Upper lobe of right lung (tissue), 1 donor: Measurements from ENCODE around the gene ZSCAN25. TPM values are rescaled to one million over a fixed set of nuclear protein-coding genes. Genes with fewer than 3 reads are reported as not detected.
"Not testable (repeated sequence)": the region's sequence is repeated elsewhere in the genome, so short reads cannot be mapped to it uniquely, and the experiment has no call there.

Source experiments
- ATAC-seq: fragments of 200-7000 bp; cut with Tn5 transposase; one replicate; pipeline ENCODE4 v1.9.1; 2020; ENCODE audit warnings: mild to moderate bottlenecking, moderate library complexity
- DNase-seq: peaks from one replicate; pipeline ENCODE4 v3.0.0-alpha.2; 2020
- H3K27ac ChIP-seq: fragments of 200-600 bp; one replicate; pipeline ENCODE4 v1.8.0; 2022
- H3K27me3 ChIP-seq: fragments of 200-600 bp; one replicate; pipeline ENCODE4 v1.8.0; 2022; ENCODE audit warnings: mild to moderate bottlenecking
- H3K36me3 ChIP-seq: fragments of 200-600 bp; one replicate; pipeline ENCODE4 v1.8.0; 2022
- H3K4me1 ChIP-seq: fragments of 200-600 bp; one replicate; pipeline ENCODE4 v1.8.0; 2022
- H3K4me3 ChIP-seq: fragments of 200-600 bp; one replicate; pipeline ENCODE4 v1.8.0; 2022; ENCODE audit warnings: mild to moderate bottlenecking
- H3K9me3 ChIP-seq: fragments of 200-600 bp; one replicate; pipeline ENCODE4 v1.8.0; 2022
- CTCF ChIP-seq: fragments of 200-600 bp; IDR thresholded peaks from one replicate; pipeline ENCODE4 v1.8.0; 2022; ENCODE audit warnings: antibody characterized with exemption
- intact Hi-C: fragments of 100-400 bp; cut with DNase I; formaldehyde crosslinking; loops from one replicate; pipeline ENCODE4 v1.11.0; 2022
- total RNA-seq: library from RNA; stranded (reverse); fragmentation: NEBNext Ultra II Directional; extraction: Animal tissue kit (Norgen Biotek cat#: 25700); gene quantifications from one replicate; pipeline ENCODE4 v1.2.1, GENCODE V29; 2021
- donor health status: DM: no; HTN: yes; CAD: no; lungs with severe emphysema.

ZSCAN25 gene
- total RNA-seq, 1 donor from 2014 or later: 18.3 TPM

- H3K4me3 ChIP-seq: no peak overlapping the region
- no peak for DNase-seq
- H3K27ac ChIP-seq: no peak overlapping the region
- no peaks in the 10 kb centered on the region for H3K4me1 ChIP-seq
- H3K27me3 ChIP-seq: no peaks in the 10 kb centered on the region
- H3K9me3 ChIP-seq: no peaks in the 10 kb centered on the region
- no peak for TF ChIP-seq CTCF
- intact Hi-C loops: no loop called here
- peak; percentile 5 for ATAC-seq
- H3K36me3 ChIP-seq: peaks cover 96% of the 10 kb centered on the region
Measured at GRCh38 chr7:99629643-99630042, 12.9 kb downstream of the ZSCAN25 start.

- peaks cover 80% of the 10 kb centered on the region for H3K36me3 ChIP-seq
- H3K27me3 ChIP-seq: no peaks in the 10 kb centered on the region
- no peaks in the 10 kb centered on the region for H3K9me3 ChIP-seq
- ATAC-seq: peak; percentile 78
- no peak overlapping the region for H3K27ac ChIP-seq
- TF ChIP-seq CTCF: peak; percentile 25
- DNase-seq: no peak
- H3K4me3 ChIP-seq: no peak overlapping the region
- intact Hi-C loops: no loop called here
- no peaks in the 10 kb centered on the region for H3K4me1 ChIP-seq
Measured at GRCh38 chr7:99631295-99632109, 14.8 kb downstream of the ZSCAN25 start.

GRCh38 chr7:99637414-99637813 lies 20.7 kb downstream of the ZSCAN25 start:
- peaks cover 22% of the 10 kb centered on the region for H3K36me3 ChIP-seq
- H3K27me3 ChIP-seq, H3K4me3 ChIP-seq, DNase-seq, H3K27ac ChIP-seq, intact Hi-C loops, ATAC-seq, H3K9me3 ChIP-seq, H3K4me1 ChIP-seq: not testable (repeated sequence)

- no peak for ATAC-seq
- no peaks in the 10 kb centered on the region for H3K27me3 ChIP-seq
- H3K27ac ChIP-seq: no peak overlapping the region
- peaks cover 9% of the 10 kb centered on the region for H3K36me3 ChIP-seq
- no peak for TF ChIP-seq CTCF
- no peak for DNase-seq
- intact Hi-C loops: no loop called here
- no peaks in the 10 kb centered on the region for H3K4me1 ChIP-seq
- no peak overlapping the region for H3K4me3 ChIP-seq
- H3K9me3 ChIP-seq: no peaks in the 10 kb centered on the region
Measured at GRCh38 chr7:99638731-99639130, 22.0 kb downstream of the ZSCAN25 start.

- H3K4me3 ChIP-seq: no peak overlapping the region
- ATAC-seq (no peak), DNase-seq (no peak)
- H3K27ac ChIP-seq: no peak overlapping the region
- no peak for TF ChIP-seq CTCF
- H3K4me1 ChIP-seq: no peaks in the 10 kb centered on the region
- intact Hi-C loops: no loop called here
- no peaks in the 10 kb centered on the region for H3K9me3 ChIP-seq
- H3K36me3 ChIP-seq: peaks cover 6% of the 10 kb centered on the region
- H3K27me3 ChIP-seq: no peaks in the 10 kb centered on the region
Measured at GRCh38 chr7:99639267-99639666, 22.5 kb downstream of the ZSCAN25 start.

- no peaks in the 10 kb centered on the region for H3K9me3 ChIP-seq
- H3K4me3 ChIP-seq: no peak overlapping the region
- ATAC-seq: no peak
- intact Hi-C loops: no loop called here
- H3K27me3 ChIP-seq: no peaks in the 10 kb centered on the region
- no peaks in the 10 kb centered on the region for H3K36me3 ChIP-seq
- DNase-seq: no peak
- no peak overlapping the region for H3K27ac ChIP-seq
- no peak for TF ChIP-seq CTCF
- no peaks in the 10 kb centered on the region for H3K4me1 ChIP-seq
Measured at GRCh38 chr7:99642027-99642426, 25.3 kb downstream of the ZSCAN25 start.
